Activated CD4-positive, alpha-beta T cell treated with anti-CD3 and anti-CD28 coated beads for 48 hours (primary cell): Measurements from ENCODE around the gene MYZAP.

ENCODE experiments used
- DNase-seq: peaks from one replicate; pipeline ENCODE4 v3.0.0-alpha.2; 2020

Gene MYZAP

DNA sequence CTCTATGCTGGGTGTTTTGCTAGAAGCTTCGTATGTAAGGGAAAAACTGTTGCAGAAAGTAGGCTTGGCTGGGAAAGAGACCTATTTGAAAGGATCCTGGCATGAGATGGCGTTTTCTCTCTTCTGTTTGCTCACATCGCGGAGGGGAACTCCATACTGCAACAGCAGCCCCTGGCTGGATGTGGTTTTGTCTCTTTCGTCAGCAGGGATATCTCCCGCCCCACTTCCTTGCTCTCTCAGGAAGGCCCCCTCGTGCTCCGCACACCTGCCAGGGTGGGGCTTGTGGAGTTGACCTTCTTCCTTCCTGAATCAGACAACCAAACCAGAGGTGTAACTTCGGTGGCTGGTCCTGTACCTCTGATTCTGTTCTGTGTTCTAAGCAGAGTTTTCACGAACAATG lies 26.4 kb upstream of the MYZAP start:
- peak; percentile 37 for DNase-seq

DNA sequence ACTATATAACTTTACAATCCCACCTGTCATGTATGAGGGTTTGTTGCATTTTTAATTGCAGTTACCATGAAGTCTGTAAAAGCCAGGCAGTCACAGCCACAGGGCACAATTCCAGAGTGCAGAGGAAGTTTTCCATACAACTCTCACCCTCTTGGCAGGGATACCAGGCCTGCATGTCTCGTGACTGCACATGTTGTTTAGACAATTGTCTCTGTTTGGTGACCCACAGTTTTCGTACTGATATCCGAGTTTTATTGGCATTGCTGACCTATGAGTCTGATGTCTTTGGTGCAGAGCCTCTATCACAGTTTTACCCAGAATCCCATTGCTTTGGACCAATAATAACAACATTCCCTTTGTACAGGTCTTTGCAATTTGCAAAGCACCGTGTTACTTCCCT lies 24.9 kb upstream of the MYZAP start:
- no peak for DNase-seq

DNA sequence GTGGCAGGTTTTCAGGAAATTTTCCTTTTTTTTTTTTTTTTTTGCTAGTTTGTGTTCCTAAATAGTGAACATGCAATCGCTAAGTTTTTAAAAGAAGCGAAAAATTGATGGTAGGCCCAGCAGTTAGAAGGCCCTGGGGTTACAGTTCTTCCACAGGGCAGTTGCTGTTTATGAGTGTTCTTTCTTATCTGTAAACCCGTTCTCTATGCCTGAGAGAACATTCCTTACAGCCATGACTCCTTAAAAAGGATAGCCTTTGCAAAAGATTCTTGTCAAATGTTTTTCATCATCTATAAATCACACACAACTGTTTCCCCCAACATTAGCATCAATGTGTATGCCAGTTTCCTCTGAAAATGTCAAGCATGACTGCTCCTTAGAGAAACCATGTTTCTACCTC lies 23.8 kb upstream of the MYZAP start:
- DNase-seq = no peak

DNA sequence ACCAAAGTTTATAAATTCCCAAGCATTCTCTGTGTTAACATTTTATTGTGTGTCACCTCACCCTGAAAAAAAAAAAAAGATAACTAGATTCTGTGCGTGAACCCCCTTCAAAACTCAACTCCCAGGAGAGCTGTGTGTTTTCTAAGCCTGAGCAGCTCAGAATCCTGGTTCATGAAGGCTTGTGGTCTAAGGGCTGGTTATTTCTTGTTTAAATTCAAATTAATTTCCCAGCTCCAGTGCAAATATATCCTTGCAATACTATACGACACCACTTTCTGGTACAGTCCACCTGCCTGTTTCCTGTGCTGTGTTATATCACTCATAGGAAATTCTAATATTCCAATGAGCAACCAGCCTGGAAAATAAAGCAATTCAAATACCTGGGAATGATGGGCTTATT lies 23.4 kb upstream of the MYZAP start:
- no peak for DNase-seq

DNA sequence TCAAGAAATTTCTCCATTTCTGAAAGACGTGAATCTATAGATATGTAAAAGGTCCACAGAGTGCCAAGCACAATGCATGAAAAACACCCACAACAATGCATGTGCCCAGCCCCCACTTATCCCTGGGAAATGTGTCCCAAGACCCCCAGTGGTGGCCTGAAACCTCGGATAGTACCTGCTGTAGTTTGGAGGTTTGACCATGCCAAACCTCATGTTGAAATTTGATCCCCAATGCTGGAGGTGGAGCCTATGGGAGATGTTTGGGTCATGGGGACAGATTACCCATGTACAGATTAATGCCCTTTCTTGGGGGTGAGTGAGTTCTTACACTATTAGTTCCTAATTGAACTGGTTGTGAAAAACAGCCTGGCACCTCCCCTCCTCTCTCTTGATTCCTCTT lies 21.4 kb upstream of the MYZAP start:
- no peak for DNase-seq

DNA sequence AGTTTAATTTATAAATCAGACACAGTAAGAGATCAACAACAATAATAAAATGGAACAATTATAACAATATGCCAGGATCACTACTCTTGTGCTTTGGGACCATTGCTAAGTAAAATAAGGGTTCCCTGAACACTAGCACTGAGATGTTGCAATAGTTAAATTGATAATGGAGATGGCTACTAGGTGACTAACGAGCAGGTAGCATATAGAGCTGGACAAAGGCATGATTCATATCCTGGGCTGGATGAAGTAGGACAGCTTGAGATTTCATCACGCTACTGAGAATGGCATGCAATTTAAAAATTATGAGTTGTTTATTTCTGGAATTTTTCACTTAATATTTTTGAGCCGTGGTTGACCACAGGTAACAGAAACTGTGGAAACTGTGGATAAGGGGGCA lies 20.7 kb upstream of the MYZAP start:
- DNase-seq = no peak

DNA sequence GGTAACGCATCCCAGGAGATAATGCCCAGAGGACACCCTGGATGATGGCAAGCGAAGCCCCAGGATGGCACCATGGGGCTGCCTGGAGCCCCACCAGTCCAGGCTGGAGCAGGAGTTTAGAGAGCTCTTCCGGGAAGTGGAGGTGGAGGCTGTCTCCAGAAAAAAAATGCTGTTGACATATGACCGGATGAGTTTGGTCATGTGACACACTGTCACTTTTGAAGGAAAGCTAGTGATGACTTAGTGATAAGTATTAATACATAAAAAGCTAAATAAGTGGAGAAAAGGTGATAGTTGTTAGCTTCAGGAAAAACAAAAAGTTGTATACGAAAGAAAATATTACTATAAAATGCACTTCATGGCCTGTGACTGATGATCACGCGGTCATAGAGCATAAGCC lies 20.0 kb upstream of the MYZAP start:
- no peak for DNase-seq

DNA sequence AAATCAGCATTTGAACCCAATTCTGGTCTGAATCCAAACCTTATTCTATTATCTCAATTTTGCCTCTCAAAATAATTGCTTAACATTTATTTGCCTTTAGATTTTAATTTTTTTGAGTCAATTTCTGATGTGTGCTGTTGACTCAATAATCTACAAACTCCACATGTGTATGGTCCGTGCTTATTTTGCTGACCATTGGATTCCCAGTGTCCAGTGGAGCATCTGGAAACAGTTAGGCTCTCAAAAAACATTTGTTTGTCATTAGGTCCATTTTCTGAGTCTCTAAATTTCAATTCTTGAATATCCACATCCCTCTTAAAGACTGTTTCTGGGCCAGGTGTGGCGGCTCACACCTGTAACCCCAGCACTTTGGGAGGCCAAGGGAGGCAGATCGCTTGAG lies 19.2 kb upstream of the MYZAP start:
- no peak for DNase-seq

DNA sequence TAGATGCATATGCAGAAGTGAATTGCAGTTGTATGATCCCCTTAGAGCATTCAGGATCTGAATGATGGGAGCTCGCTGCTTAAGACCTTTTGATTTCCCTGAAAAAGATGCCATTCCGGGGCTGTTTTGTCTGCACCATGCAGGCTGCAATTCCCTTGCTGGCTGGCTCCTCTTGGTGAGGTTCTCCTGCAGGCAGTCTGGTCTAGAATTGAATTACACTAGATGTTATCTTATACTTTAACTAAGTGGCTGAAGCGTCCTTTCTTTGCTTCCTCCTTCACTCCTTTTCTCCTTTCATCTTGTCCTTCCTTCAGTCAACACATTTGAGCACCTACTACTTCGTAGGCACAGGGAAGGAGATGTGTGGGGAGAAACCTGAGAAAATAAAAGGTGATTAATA lies 18.6 kb upstream of the MYZAP start:
- no peak for DNase-seq

DNA sequence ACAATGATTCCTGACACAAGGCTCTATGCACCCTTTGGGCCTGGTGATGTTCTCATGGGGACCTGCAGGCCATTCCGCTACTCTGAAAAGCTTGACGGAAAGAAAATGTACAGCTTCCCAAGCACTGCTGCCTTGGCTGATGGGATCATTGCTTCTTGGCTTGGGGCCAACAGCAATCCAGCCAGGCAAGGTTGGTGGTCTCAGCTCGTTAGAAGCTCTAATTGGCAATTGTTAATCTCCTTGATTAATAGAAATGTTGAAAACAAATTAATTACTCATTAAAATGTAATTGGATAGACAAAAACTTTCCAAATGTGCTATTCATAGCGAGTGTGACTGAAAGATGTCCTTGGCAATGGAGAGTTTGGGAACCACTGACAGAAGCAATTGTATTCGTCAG lies 16.3 kb upstream of the MYZAP start:
- no peak for DNase-seq

DNA sequence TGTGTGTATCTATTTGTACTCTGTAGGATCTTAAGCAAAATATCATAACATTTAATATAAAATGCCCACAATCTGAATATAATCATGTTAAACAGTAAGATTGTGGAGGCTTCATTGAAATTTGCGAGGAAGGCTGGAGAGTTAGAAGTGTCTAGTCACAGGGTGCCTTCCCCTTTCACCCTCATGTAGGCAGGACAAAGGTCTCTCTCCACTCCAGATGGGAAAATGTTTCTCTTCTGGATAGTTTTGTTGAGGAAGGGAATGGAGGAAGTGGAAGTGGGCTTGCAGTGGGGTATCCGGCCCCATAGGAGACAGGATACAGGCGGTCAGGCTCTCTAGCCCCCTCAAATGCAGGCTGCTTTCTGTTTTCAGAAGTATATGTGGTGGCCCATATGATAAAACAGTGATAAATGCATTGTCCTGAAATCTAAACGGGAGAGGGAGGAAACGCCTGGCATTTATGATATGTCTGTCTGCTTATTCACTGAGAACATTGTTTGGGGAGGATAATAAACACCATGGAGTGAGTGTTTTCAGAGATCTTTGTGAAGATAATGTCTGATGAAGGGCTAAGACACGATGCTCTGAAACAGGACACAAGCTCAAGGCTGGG lies 13.3 kb upstream of the MYZAP start:
- no peak for DNase-seq

DNA sequence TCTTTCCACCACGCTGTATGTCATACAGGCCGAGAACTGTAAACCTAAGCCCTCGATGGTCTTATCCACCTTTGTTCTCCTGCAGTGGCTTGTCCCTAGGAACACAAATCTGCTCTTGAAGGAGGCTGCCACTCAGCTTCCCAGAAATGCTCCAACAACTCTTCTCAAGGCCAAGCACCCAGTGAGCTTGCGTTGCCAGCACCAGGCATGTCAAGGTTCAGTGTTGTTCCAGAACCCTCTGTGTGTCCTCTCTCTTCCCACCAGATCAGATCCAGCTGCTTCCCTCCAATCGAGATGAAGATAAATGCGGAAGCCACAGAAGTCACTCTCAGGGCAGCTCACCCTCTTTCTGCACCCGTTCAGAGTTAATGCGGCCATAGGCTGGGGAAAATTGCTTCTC lies 11.3 kb upstream of the MYZAP start:
- DNase-seq = no peak

DNA sequence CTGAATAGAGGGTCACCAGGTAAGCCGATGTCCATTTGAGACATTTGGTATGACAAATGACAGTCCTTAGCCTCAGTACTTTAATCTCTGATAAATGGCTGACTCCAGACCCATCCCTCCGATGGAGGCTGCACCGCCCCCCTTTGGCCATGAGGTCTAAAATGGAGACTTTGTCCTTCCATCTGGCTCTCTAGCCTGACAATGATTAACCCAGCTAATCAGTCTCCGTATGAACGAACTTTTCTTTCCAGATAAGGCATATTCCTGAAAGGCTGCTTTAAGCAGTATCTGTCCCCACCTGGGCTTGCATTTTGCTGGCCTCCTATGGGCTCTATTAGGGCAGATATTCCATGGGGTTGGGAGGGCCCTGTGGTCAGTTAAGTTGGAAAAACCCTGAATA lies 10.8 kb upstream of the MYZAP start:
- no peak for DNase-seq

DNA sequence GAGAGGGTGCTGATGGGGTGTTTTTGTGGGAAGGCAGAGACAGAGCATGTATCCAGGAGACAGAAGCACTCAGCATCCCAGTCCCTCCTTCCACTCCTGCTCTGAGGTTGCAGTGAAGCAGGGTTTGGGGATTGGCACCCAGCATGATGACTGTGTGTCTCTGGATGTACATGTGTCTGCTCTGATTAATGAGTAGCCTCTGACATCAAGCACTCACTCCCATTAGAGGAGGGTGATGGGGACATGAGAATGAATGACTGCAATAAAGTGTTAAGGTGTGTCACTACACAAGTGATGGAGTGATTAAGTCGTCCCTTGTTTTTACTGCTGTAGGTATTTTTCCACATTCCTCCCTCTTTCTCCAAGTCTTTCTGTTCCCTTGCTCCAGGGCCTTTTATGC lies 9.6 kb upstream of the MYZAP start:
- DNase-seq = no peak

DNA sequence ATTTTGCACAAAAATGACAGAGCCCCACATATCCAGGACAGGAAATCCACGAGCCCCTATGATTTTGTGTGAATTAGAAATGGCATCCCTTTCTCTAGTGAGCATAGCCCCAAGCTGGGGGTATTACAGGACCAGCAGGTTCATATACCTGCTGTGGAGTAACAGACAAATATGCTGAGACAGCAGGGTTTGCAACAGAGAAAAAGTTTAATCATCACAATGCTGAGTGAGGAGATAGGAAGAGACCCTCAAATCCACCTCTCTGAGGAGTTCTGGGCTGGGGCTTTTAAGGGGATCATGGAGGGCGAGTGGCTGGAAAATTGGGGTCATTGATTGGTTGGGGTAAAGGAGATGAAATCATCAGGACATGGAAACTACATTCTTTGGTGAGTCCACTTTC lies 8.4 kb upstream of the MYZAP start:
- DNase-seq = no peak

DNA sequence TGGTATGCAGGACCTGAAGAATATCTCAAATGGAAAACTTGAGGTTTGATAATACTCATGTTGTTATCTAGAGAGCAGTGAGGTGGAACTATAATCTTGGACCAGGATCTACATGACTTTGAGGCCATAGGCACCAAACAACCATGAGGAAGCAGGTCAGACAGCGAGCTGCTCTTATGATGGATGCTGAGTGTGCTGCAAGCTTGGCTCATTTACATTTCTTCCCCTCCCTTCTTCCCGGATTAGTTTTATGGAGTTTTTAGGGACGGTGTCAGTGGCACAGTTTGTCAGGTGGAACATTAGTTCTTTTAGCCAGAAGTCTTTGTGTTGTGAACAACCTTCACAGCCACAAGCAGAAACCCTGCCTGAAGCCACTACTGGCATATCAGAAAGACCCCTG lies 8.0 kb upstream of the MYZAP start:
- DNase-seq = no peak

DNA sequence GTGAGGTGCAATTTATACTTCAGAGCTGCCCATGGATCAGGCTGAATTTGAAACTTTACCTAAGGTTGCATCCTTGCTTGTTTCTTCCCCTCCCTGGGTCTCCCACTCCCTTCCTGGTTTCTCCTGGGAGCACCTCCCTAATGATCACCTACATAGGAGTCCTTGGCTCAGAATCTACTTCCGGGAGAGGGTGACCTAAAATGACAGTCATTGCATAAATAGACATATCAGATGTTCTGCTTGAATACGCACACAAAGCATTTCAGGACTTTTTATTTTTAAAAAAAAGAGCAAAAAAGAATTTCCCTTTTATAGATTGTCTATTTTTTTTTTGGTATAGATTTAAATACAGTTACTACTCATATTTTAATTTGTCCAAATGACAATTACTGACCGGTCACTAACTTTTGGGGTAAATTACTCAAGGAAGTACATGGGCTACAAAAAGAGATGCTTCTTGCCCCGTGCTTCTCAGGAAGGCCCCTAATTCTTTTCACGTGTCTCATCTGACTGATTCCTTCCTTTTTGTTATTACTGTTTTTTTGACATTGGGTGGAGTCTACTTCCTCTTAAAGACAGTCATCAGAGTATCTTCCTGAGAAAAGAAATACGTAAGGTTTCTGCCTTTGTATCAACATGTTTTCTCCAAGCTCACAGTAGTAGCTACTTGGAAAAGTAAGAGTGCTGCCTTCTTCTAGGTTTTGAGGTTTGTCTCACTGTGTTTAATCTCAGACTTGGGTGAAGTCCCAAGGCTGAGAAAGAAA lies 4.9 kb upstream of the MYZAP start:
- DNase-seq = no peak

DNA sequence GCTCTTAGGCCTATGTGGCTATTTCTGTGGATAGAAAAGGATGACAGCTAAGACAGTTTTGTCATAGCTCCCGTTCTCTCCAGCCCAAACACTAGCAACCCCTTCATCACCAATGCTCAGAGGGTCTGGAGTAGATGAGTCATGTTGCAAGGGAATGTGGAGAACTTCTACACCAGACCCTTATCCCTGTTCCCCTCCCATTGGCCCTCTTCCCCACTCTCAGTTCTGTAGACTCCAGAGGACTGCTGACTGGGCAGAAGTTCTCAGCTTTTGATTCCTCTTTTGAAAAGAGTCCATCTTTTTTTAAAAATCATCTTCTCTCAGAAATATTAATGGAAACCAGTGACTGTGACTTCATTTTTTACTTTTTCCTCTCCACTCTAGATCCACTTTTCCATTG lies 2.4 kb upstream of the MYZAP start:
- DNase-seq = no peak

DNA sequence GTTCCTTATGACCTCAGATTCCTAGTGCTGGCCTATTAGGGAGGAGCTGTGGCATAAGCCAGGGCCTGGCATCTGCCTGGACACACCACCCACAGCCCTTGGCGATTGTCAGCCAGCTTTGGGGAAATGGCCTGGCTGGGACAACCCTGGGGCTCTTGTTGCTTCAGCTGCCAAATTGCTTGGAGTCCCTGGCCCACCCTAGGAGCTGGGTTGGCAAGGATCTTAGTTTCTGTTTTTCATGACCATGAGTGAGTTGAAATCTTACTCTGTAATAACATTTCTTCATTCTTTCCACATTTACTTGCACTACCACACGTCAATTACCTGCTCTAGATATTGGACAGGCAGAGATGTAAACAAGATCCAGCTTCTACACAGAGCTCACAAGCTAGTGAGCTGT lies 1.9 kb upstream of the MYZAP start:
- DNase-seq = no peak

DNA sequence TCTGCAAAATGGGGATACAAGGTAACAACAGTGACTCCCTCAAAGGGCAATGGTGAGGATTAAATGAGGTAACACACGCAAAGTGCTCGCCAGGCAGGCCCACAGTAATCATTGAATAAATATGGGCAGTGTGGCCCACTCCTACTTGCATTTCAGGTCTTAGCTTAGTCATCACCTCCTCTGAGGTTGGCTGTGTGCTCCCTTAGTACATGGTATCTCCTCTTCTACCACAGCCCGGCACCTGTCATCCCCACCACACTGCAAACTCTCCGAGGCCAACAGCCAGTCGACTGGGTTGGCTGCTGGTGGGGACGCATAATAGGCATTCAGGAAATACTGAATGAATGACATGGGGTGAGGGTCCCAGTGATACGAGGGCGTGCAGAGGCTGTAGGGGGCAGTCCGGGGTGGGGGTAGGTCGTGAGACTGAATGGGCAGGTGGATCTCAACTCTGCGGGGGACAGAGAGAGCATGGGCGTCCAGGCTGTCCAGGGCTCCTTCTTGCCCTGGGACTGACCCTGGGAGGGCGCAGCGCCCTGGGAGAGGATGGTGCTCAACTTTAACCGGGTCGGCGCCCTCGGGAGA lies 375 bp upstream of the MYZAP start:
- DNase-seq = peak; percentile 33

DNA sequence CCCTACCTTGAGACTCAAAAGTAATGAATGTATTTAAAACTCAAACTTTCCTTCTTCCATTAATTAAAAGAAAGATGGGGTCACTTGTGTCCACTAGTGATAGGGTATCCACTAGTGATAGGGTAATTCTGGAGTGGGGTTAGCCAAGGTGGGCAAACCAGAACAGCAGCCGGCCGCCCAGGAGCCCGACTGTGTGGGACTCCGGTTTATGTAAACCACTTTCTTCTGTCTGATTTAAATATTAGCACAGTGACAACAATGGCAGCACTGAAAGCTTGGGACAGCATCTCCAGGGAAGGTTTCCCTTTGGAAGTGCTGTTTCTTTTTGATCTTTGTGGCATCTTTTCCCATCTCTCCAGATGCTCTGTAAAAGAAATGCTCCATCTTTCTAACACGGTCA lies 722 bp downstream of the MYZAP start:
- DNase-seq = no peak

DNA sequence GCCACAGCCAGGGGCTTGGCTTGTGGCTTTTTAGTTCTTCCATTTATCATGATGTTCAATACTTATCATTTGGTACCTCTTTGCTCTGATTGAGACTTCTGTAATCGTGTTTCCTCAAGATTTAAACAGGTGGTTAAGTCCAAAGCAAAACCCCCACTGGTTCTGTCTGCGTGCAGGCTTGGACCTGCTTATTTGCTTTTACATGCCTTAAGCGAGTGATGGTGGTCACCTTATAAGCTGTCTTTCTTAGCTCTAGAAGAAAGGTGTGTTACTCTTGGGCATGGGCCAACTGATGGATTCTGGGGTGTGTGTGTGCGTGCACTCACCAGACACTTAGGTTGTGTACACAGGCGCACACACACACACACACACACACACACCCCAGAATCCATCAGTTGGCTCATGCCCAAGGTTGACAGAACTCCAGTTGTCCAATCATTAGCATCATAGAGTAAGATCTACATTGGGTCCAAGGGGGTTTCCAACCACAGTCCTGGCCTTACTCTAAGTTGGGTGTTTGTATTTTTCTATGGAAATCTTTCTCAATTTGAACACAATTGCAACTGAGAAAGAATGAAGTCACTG lies 1.2 kb downstream of the MYZAP start:
- no peak for DNase-seq

DNA sequence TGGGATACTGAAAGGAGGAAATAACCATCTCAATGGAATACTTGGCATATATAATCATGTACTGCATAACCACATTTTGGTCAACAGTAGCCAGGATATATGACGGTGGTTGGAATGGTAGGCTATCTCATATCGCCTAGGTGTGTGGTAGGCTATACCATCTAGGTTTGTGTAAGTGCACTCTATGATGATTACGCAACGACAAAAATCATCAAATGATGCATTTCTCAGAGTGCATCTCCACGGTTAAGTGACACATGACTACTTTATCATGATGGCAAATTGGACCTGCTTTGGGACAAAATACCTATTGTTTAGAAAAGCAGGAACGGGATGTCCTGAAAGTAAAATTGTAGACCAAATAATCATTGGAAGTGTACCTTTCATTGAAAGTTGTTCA lies 2.8 kb downstream of the MYZAP start:
- no peak for DNase-seq
